ENCODE data around the gene NIN. TPM values are rescaled to one million over a fixed set of nuclear protein-coding genes. Genes with fewer than 3 reads are reported as not detected.
A peak's percentile ranks its signal among the peaks of the same experiment; 100 is the strongest.
"Not testable (repeated sequence)": the region's sequence is repeated elsewhere in the genome, so short reads cannot be mapped to it uniquely, and the experiment has no call there.

Gene NIN
- total RNA-seq, 1 donor from 2014 or later: 46.9 TPM

GRCh38 chr14:50822501-50823042 lies 8.4 kb downstream of the NIN start:
- Mint-ChIP-seq H3K4me3 (ENCODE audit: unreplicated experiment) (no peak overlapping the region), H3K4me1 (ENCODE audit: low read depth) (peaks cover 29% of the 10 kb centered on the region)
- TF ChIP-seq CTCF (IDR thresholded peaks at IDR 0.05): no peak

GRCh38 chr14:50821510-50822464 lies 9.2 kb downstream of the NIN start:
- TF ChIP-seq CTCF (IDR thresholded peaks at IDR 0.05): no peak
- H3K27ac Mint-ChIP-seq (ENCODE audit: unreplicated experiment): no peak overlapping the region
- H3K27me3 Mint-ChIP-seq (ENCODE audit: low read depth): no peaks in the 10 kb centered on the region
- H3K4me1 Mint-ChIP-seq (ENCODE audit: low read depth): peaks cover 30% of the 10 kb centered on the region
- H3K4me3 Mint-ChIP-seq (ENCODE audit: unreplicated experiment): no peak overlapping the region
- no peaks in the 10 kb centered on the region for H3K9me3 Mint-ChIP-seq (ENCODE audit: low read depth)
- H3K36me3 Mint-ChIP-seq (ENCODE audit: low read depth): peaks cover 4% of the 10 kb centered on the region
- DNase-seq (ENCODE audit: low spot score): no peak

More at GRCh38 chr14:50822501-50823042, 8.4 kb downstream of the NIN start:
- no peak for DNase-seq (ENCODE audit: low spot score)
- Mint-ChIP-seq H3K9me3 (ENCODE audit: low read depth) (no peaks in the 10 kb centered on the region), H3K36me3 (ENCODE audit: low read depth) (peaks cover 4% of the 10 kb centered on the region), H3K27ac (ENCODE audit: unreplicated experiment) (peak overlapping the region; percentile 80), H3K27me3 (ENCODE audit: low read depth) (no peaks in the 10 kb centered on the region)

GRCh38 chr14:50820786-50821509 lies 10.0 kb downstream of the NIN start:
- Mint-ChIP-seq H3K27ac (ENCODE audit: unreplicated experiment) (no peak overlapping the region), H3K4me3 (ENCODE audit: unreplicated experiment) (no peak overlapping the region), H3K36me3 (ENCODE audit: low read depth) (peaks cover 4% of the 10 kb centered on the region), H3K27me3 (ENCODE audit: low read depth) (no peaks in the 10 kb centered on the region), H3K9me3 (ENCODE audit: low read depth) (no peaks in the 10 kb centered on the region), H3K4me1 (ENCODE audit: low read depth) (peaks cover 38% of the 10 kb centered on the region)
- DNase-seq (ENCODE audit: low spot score): no peak
- TF ChIP-seq CTCF (IDR thresholded peaks at IDR 0.05): no peak

- H3K27ac Mint-ChIP-seq (ENCODE audit: unreplicated experiment); DNase-seq (ENCODE audit: low spot score); H3K36me3 Mint-ChIP-seq (ENCODE audit: low read depth); H3K4me3 Mint-ChIP-seq (ENCODE audit: unreplicated experiment); H3K27me3 Mint-ChIP-seq (ENCODE audit: low read depth): not testable (repeated sequence)
- Mint-ChIP-seq H3K4me1 (ENCODE audit: low read depth) (peaks cover 37% of the 10 kb centered on the region), H3K9me3 (ENCODE audit: low read depth) (peaks cover 10% of the 10 kb centered on the region)
Measured at GRCh38 chr14:50819303-50819702, 11.7 kb downstream of the NIN start.

GRCh38 chr14:50816395-50817047 lies 14.4 kb downstream of the NIN start:
- H3K36me3 Mint-ChIP-seq (ENCODE audit: low read depth): peaks cover 11% of the 10 kb centered on the region
- TF ChIP-seq CTCF (IDR thresholded peaks at IDR 0.05): no peak
- peak overlapping the region; percentile 68 for H3K27ac Mint-ChIP-seq (ENCODE audit: unreplicated experiment)
- DNase-seq (ENCODE audit: low spot score): no peak
- H3K27me3 Mint-ChIP-seq (ENCODE audit: low read depth): no peaks in the 10 kb centered on the region
- H3K4me1 Mint-ChIP-seq (ENCODE audit: low read depth): peaks cover 14% of the 10 kb centered on the region
- H3K9me3 Mint-ChIP-seq (ENCODE audit: low read depth): peaks cover 12% of the 10 kb centered on the region
- no peak overlapping the region for H3K4me3 Mint-ChIP-seq (ENCODE audit: unreplicated experiment)

GRCh38 chr14:50815526-50815925 lies 15.4 kb downstream of the NIN start:
- not testable (repeated sequence) for H3K4me3 Mint-ChIP-seq (ENCODE audit: unreplicated experiment); H3K27me3 Mint-ChIP-seq (ENCODE audit: low read depth); H3K27ac Mint-ChIP-seq (ENCODE audit: unreplicated experiment); DNase-seq (ENCODE audit: low spot score)
- Mint-ChIP-seq H3K9me3 (ENCODE audit: low read depth) (peaks cover 12% of the 10 kb centered on the region), H3K4me1 (ENCODE audit: low read depth) (peaks cover 14% of the 10 kb centered on the region), H3K36me3 (ENCODE audit: low read depth) (peaks cover 11% of the 10 kb centered on the region)

GRCh38 chr14:50815058-50815457 lies 15.9 kb downstream of the NIN start:
- peaks cover 12% of the 10 kb centered on the region for H3K9me3 Mint-ChIP-seq (ENCODE audit: low read depth)
- not testable (repeated sequence) for H3K27ac Mint-ChIP-seq (ENCODE audit: unreplicated experiment); DNase-seq (ENCODE audit: low spot score); H3K27me3 Mint-ChIP-seq (ENCODE audit: low read depth); H3K4me3 Mint-ChIP-seq (ENCODE audit: unreplicated experiment)
- H3K4me1 Mint-ChIP-seq (ENCODE audit: low read depth): peaks cover 14% of the 10 kb centered on the region
- H3K36me3 Mint-ChIP-seq (ENCODE audit: low read depth): peaks cover 11% of the 10 kb centered on the region
